Left renal pelvis (tissue), 4 donors: ENCODE data around the gene ITPR2. TPM values are rescaled to one million over a fixed set of nuclear protein-coding genes. Genes with fewer than 3 reads are reported as not detected.
"Not testable (repeated sequence)": the region's sequence is repeated elsewhere in the genome, so short reads cannot be mapped to it uniquely, and the experiment has no call there.

Experiments
- DNase-seq, 4 donors: peaks; one replicate each; pipeline ENCODE4 v3.0.0-alpha.2; 2013; ENCODE audit warnings: low read depth in 4 of 4, low spot score in 3 of 4
- polyA plus RNA-seq, 4 donors: library from polyadenylated mRNA; unstranded; fragments of 120-200 nt; gene quantifications; one replicate each; pipeline ENCODE4 v1.2.1, GENCODE V29; 2013; ENCODE audit not compliant: insufficient read length in 4 of 4

The ITPR2 gene
- polyA plus RNA-seq, 4 donors, result 11.8 to 16.1 (median 13.2) TPM

GRCh38 chr12:26636710-26637328 lies 196.2 kb downstream of the ITPR2 start:
- DNase-seq, result no peak

- no peak for DNase-seq
Observed at GRCh38 chr12:26633591-26634210, 199.3 kb downstream of the ITPR2 start.

DNA sequence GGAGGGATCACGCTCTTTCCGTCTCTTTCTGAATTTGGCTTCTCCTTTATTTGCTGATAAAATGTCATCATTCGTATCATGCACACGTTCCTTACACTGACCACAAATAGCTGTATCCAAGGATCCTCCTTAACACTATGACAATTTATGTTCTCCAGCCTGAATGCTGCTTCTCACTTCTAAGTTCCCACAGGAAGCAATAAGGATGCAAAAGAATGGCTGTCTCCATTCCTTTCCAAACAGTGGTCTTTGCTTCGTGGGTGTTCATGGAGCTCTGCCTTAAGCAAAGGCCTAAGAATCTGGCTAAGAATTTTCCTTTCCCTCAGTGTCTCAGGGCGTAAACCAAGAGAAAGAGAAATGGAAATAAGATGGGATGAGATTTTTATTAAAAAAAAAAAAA lies 200.2 kb downstream of the ITPR2 start:
- DNase-seq, result no peak

DNA sequence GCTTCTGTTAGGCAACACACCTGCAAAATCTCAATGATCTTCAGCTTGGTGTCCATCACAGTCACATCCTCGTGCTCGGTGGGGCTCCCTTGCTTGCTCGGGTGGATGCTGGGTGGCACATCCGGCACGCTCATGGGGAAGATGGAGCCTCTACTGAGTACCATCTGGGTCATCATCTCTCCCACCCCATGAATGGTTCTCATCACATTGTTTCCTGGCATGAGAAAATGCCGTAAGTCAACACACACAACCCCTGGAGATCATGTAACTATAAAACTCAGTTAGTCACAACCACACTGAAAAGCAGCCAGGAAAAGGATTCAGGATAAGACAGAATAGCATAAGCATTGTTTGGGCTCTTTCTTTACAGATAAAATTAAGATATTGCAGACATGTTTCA lies 201.1 kb downstream of the ITPR2 start:
- no peak for DNase-seq

- DNase-seq, result no peak
Observed at GRCh38 chr12:26630546-26631027, 202.4 kb downstream of the ITPR2 start.

DNA sequence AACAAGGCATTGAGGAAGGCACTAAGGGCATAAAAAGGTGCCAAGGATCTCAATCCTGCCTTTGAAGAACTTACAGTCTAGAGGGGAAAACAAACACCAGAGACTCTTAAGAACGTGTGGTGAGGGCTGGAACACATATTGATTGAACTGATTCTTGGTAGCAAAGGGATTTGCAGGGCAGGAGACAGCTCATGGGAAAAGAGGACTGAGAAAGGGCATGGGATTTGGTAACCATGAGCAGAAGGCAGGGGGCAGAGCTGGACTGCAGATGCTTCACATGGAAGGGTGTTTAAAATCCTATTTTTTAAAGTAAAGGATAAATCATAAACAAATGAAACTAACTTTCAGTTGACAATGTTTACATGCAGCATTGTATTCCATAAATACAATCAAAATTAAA lies 203.1 kb downstream of the ITPR2 start:
- DNase-seq, result no peak

DNA sequence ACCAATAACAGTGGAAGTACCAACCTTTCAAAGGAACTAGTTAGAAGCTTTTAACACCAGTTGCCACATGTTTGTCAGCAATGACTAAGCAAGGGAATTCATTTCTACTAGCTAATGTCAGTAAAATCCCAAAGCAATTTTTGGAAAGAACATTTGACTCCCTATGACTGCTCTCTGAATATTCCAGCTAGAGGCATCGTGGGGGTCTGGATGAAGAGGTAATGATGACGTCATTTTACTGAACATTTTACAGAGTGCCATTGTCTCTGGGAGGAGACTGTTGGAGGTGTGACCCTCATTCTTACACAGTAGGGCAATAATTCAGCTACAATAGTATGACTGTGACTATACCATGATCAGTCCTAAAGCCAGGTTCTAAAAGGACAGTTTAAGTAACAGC lies 204.8 kb downstream of the ITPR2 start:
- no peak for DNase-seq

DNA sequence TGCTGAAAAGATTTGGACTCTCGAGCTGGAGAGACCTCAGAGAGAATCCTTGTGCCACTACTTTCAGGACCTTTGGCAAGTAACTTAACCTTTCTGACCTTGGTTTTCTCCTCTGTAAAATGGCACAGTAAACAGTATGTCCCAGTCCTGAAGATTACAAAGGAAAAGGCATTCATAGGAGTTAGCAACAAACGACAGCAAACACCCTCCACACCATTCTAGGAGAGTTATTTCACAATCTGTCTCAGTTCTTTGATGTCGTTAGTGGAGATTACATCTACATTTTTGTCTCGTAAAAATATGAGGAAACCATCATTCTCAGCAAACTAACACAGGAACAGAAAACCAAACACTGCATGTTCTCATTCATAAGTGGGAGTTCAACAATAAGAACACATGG lies 205.7 kb downstream of the ITPR2 start:
- DNase-seq, result no peak

DNA sequence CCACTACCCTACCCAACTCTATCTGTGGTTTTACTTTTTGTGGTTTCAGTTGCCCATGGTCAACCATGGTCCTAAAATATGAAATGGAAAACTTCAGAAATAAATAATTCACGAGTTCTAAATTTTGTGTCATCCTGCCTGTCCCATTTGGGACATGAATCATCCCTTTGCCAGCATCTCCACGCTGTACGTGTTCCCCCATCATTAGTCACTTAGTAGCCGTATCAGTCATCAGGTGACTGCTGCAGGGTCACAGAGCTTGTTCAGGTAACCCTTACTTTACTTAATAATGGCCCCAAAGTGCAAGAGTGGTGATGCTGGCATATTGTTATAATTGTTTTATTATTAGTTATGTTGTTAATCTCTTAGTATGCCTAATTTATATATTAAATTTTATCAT lies 209.9 kb downstream of the ITPR2 start:
- DNase-seq, result no peak

DNA sequence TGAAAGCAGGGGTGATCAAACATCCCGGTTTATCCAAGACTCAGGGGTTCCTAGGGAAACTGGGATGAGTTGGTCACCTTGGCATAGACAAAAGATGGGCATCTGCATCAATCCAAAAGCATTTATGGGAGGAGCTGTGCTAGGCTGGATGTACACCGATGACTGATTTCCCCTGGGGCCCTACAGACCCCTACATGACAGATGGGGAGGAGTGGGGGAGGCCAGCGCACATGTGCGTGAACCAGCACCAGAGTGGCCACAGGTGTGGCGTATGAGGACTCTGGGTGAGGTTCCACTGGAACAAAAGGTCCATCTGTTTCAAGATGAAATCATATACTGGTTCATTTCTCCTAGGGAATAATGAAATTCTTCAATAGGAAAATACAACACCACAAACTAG lies 210.4 kb downstream of the ITPR2 start:
- no peak for DNase-seq

GRCh38 chr12:26621932-26622331 lies 211.1 kb downstream of the ITPR2 start:
- DNase-seq, result no peak

DNA sequence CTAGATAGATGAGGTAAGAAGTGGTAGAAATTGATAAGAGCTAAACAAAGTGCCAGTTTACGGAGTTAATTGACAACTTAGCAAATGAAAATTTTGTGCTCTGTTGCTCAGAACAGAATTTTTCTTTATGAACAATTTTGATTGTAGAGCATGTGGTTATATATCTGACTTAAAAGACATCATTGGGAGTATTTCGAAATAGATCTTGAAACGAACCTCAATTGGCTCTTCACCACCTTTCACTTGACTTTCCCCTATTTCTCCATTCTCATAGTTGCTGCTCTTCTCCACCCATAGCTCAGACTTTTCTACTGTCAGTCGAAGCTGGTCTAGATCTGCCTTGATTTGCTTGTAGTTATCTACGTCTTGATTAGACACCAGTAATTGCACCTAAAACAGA lies 212.1 kb downstream of the ITPR2 start:
- no peak for DNase-seq

DNA sequence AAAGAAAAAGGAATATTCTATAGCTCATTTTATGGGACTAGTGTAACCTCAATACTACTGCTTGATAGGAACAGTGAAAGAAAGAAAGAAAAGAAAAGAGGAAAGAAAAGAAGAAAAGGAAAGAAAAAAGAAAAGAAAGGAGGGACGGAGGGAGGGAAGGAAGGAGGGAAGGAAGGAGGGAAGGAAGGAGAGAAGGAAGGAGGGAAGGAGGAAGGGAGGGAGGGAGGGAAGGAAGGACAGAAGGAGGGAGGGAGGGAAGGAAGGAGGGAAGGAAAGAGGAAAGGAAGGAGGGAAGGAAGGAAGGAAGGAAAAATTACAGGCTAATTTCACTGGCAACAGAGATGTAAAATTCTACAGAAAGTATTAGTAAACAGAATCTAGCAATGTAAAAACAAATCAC lies 215.5 kb downstream of the ITPR2 start:
- DNase-seq, result no peak

DNA sequence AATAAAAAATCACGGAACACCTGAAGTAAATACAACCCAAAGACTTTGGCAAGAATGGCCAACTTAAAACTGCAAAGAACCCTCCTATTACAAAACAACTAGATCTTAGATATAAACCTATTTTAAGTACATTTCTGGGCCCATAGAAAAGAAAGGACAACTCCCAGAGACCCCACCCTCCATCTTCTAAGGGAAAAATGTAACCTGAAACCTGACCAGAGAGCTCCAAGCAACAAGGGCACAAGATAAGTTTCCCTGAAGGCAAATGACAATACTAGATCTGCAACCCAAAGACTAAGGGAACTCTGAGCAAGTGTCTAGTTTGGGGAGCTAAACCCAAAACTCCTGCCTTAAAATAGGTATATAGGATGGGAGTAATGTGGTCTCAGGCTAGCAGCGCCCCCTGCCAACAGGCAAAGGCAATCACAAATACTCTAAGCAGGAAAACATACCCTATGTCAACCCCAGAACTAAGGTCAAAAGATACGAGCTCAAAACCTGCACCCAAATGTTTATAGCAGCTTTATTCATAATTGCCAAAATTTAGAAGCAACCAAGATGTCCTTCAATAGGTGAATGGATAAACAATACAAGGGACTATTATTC lies 218.9 kb downstream of the ITPR2 start:
- DNase-seq, result no peak

- no peak for DNase-seq
Observed at GRCh38 chr12:26612203-26612602, 220.8 kb downstream of the ITPR2 start.

- DNase-seq, result no peak
Observed at GRCh38 chr12:26611598-26611997, 221.4 kb downstream of the ITPR2 start.

GRCh38 chr12:26610774-26611173 lies 222.2 kb downstream of the ITPR2 start:
- no peak for DNase-seq

GRCh38 chr12:26609986-26610385 lies 223.0 kb downstream of the ITPR2 start:
- DNase-seq, result no peak

DNA sequence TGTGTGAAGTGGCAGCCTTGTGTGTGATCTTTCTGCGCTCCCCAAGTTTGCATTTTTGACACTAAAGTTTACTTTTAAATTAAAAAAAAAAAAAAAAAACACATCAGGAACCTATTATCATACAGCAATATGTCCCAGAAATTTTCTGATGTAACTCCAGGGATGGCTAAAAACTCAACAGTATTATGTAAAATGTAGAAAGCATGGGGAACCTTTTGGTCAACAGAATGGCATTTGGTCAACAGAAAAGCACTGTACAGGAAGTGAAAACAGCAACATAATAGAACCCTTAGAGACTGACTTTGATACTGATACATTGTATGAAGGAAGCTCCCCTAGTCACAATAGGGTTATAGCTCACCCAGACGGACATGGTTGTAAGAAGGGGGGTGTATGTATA lies 224.3 kb downstream of the ITPR2 start:
- DNase-seq, result no peak

DNA sequence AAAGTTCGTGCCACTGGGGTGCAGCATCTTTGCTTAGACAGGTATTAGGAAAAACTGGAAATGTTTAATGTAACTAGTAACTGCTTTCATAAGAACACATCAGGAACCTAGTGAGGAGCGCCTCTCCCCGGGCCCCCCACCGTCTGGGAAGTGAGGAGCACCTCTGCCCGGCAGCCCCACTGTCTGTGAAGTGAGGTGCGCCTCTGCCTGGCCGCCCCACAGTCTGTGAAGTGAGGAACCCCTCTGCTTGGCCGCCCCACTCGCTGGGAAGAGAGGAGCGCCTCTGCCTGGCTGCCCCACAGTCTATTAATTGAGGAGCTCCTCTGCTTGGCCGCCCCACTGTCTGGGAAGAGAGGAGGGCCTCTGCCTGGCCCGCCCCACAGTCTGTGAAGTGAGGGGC lies 224.7 kb downstream of the ITPR2 start:
- no peak for DNase-seq

DNA sequence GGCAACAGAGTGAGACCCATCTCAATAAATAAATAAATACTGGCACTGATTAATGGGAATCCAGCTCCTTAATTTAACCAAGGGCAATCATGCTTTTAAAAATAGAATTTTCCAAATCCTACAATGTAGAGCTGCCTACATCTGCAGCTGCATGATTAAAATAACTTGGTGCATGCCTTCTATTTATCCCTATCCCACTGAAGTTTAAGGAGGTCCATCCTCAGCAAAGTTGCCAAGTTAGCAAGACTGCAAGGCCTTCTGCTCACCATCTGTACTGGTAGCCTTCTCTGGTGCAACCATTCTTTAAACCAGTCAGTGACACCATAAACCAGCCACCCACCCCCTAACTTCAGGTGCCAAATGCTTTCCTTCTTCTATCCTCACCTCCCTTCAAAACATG lies 226.1 kb downstream of the ITPR2 start:
- DNase-seq, result no peak

GRCh38 chr12:26604813-26605212 lies 228.2 kb downstream of the ITPR2 start:
- not testable (repeated sequence) for DNase-seq
